Measurements from ENCODE around the gene IGLL5.
"Not testable (repeated sequence)": the region's sequence is repeated elsewhere in the genome, so short reads cannot be mapped to it uniquely, and the experiment has no call there.

Gene IGLL5

GRCh38 chr22:22916215-22916951, 28.8 kb downstream of the IGLL5 start:
- no peak for DNase-seq

GRCh38 chr22:22916952-22917290, 29.3 kb downstream of the IGLL5 start:
- no peak for DNase-seq

DNA sequence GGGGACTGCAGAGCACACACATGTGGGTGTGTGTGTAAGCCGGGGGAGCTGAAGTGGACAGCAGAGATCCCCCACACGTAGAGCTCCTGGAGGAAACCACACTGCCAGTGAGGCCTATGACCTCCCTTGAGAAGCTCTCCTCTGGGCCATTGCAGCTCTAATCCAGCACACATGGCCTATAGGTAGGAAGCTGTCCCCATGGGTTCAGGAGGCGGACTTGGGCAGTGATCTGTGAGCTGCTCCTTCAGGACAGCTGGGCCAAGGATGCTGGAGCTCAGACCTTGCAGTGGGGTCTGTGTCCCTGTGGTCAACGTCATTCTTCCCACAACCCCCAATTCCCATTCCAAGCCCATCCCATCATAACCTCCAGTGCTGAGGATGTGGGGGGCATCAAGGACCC, 29.8 kb downstream of the IGLL5 start:
- DNase-seq: no peak

DNA sequence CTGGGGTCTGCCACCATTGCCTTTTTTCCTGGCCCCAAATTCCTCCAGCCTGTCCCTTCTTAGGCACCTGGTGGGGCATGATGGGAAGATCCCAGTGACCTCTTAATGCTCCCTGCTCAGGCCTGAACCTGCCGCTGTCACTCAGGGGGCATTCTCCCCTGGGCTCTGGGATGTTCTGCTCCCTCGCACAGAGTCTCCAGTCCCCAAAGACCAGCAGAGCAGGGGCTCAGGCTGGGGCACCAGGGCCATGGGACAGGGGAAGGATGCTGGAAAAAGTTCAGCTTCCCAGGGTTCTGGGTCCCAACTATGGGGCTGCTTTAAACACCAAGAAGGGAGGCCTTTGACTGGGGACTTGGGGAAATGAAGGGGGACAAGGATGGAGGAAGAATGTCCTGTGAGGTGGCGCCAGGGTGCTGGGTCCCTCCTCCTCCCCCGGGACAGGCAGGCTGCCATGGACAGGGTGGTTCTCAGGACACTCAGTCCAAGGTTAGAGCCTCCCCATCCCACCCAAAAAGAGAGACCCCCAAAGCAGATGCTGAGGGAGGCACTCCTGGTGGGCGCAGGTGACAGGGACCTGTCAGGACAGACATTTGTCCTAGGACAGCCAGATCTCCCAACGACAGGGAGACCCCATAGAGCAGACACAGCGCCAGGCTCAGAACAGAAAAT, 30.8 kb downstream of the IGLL5 start:
- DNase-seq: no peak

GRCh38 chr22:22919041-22919440, 31.4 kb downstream of the IGLL5 start:
- DNase-seq: no peak

GRCh38 chr22:22920104-22920654, 32.6 kb downstream of the IGLL5 start:
- DNase-seq: no peak

DNA sequence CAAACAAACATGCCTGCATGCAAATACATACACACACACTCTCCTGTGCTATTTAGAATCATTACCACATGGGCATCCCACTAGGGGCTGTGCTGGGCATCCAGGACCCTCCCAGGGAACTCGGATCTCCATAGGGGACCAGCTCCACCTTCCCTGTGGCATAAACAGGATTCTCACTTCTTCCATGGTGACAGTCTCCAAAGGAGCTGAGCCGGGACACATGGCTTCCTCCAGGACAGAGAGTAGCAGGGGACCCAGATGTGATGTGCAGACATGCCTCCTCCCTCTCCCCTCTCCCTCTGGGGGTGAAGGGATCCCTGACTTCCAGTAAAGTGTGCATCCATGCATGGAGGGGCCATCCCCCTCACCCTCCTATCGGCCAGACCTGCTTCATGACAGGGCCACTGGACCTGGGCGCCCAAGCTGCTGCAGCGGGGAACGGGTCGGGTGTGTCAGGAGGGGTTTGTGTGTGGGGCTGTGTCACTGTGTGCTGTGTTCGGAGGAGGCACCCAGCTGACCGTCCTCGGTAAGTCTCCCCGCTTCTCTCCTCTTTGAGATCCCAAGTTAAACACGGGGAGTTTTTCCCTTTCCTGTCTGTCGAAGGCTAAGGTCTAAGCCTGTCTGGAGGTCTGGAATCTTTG, 33.4 kb downstream of the IGLL5 start:
- DNase-seq: no peak

DNA sequence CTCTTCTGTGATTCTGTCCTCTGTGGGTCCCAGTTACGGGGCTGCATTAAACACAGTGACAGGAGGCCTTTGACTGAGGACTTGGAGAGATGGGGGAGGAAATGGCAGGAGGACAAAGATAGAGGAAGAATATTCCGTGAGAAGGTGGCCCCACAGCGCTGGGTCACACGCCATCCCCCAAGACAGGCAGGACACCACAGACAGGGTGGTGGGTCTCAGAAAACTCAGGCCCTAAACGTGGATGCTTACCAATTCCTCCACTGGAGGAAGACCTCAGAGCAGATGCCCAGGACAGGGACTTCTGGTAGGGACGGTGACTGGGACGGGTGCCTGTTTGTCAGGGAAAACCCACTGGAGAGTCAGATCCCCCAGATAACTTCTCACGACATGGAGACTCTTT, 34.0 kb downstream of the IGLL5 start:
- no peak for DNase-seq

GRCh38 chr22:22922092-22922953, 34.7 kb downstream of the IGLL5 start:
- DNase-seq: not testable (repeated sequence)

GRCh38 chr22:22922954-22923319, 35.3 kb downstream of the IGLL5 start:
- DNase-seq: no peak

GRCh38 chr22:22923379-22923778, 35.8 kb downstream of the IGLL5 start:
- DNase-seq: no peak

DNA sequence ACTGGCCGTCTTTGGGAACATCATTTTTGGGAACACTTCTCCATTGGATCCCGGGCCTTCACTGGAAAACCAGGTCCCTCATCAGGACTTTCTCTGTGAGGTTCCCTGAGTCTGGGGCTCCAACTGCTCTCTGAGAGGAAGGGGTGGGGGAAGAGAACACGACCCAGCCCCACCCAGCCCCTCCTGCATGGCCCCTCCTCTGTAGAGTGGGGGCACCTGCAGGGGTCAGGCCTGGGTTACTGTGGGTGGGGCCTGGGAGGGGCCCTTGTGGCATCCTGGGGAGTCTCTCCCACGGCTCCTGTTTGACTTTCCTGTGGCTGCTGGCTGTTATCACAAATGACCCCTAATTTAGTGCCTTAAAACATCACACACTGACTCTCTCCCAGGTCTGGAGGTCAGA, 36.3 kb downstream of the IGLL5 start:
- no peak for DNase-seq

GRCh38 chr22:22924369-22925145, 36.9 kb downstream of the IGLL5 start:
- no peak for DNase-seq

DNA sequence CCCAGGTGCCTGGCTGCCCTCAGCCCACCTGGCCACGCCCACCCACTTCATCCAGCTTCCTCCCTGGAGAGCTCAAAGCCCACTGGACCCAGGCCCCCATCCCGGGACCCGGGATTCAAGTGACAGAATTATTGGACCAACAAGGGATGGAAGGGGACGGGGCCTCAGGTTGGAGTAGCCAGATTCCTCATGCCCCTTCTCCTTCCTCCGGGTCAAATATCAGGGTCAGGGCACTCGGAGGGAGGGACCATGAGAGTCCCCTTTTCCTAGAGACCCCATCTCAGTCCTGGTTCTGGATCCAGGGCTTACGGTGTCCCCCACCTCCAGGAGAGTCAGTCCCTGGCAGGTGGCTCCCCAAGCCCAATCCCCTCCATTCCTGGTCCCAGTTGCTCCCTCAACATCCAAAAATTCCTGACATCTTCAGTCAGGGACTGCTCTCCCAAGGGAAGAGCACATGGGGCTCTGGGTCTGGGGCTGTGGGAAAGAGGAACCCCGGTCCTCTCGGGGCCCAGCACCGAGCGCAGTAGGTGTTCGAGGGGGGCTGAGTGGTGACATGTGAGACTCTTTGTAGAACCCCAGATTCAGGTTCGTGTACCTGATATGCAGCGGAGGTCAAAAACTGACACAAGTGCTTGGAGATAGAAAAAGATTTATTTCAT, 37.7 kb downstream of the IGLL5 start:
- no peak for DNase-seq

- DNase-seq: no peak
Measured at GRCh38 chr22:22925805-22926369, 38.3 kb downstream of the IGLL5 start.

DNA sequence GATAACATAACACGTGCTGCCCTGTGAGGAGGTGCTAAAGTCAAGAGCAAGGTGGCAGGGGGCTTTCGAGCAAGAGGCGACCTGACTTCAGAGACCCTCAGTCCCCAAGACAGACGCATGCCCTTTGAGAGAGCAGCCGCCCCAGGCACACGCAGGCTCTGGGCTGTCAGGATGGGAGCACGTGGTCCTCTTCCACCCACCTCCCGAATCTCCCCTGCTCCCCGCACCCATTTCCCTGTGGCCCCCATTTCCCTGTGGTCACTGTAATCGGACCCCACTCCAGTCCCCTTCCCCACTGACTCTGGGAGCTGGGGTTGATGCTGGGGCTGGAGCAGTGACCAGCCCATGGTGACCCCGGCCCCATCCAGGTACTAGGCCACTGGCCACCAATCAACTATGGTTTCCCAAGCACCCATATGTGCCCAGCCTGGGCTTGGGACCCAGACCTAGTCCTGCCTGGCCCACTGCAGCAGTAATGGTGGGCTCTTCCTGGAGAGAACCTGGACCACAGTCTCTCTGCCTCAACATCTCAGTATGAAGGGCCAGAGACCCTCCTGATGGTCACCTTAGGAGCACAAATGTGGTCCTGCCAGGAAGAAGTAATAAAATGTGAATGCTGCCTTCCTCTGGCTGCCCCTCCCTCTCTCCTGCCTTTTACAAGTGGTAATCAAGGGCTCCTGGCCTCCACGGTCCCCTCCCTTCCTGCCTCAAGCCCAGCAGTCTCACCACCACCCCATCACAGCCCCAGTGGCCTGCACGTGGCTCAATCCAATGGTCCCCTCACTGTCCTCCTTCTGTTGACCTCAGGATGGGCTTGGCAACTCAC, 39.0 kb downstream of the IGLL5 start:
- no peak for DNase-seq

DNA sequence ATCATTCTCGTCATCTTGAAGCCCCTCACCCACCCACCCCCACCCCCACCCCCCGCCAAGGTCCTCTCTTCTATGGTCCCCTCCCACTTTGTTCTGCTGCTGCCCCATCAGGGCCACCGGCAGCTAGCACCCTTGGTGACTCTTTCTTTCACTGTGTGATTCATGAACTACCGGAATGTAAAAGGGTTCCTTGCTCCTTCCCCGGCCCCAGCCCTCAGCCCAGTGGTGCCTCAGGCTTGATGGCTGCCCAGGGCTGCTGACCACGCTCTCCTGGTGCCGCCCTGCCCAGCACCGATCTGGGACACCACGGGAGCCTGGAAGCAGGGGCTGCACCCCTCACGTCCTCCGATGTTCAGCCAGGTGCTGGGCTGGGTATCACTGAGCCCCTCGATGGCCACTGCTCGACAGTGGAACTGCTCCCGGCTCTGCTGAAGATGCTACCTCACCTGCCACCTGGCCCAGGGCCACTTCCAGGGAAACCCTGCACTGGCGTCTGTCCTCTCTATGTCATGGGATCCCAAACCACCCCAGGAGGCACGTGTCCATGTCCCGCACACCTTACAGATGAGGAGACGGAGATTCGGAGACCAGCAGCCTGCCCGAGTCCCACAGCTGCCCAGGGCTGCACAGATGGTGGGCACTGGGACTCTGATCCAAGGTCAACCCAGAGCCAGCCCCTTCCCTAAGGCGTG, 39.7 kb downstream of the IGLL5 start:
- DNase-seq: no peak

DNA sequence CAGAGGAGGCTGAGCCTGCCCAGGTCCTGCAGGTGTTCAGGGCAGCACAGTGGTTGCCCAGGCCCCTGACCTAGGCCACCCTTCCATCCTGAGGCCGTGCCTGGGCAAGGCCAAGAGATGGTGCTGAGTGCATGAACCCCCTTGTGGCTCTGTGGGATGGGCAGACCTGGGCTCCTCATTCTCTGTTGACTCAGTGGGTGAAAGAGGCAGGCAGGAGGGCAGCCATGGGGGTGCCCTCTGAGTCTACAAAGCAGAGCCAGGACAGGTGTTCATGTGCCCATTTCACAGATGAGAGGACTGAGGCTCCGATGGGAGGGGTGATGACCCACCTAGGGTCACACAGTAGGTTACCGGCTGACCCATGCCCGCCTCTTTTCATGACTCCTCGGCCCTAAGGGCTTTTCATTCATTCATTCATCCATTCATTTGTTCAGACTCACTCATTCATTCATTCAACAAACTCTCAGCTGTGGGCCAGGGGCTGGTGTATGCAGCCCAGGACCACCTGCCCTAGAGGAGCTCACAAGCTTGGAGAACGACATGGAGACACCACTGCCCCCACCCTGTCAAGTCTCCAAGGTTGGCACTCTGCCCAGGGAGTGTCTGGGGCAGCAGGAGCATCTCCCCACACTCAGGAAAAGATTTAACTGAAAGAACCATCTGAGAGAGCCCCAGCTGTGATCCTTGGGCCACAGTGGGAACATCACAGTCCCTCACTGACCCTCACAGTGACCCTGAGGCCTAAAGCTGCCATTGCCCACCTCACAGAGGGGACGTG, 40.5 kb downstream of the IGLL5 start:
- no peak for DNase-seq
